ENCODE data around the gene OTUD7B. TPM values are rescaled to one million over a fixed set of nuclear protein-coding genes. Genes with fewer than 3 reads are reported as not detected.

OTUD7B gene
- total RNA-seq = 1 to 10 TPM; 8.5 to 9.4 TPM

GRCh38 chr1:150010393-150011115 lies at the start of gene OTUD7B:
TSS of gene OTUD7B (minus strand) at chr1:150010726. CDS start at chr1:149977510, 33,216 bp downstream.

GRCh38 chr1:149936170-149936991 lies 74.1 kb downstream of the OTUD7B start, which contains the start of gene MTMR11:
TSS of gene MTMR11 (minus strand) at chr1:149936879. CDS start at chr1:149936647, 232 bp downstream.

GRCh38 chr1:149927563-149928400 lies 82.7 kb downstream of the OTUD7B start, which contains the start of gene SF3B4:
TSS of gene SF3B4 (minus strand) at chr1:149927803. CDS start at chr1:149927759, 44 bp downstream.

GRCh38 chr1:149917571-149918144 lies 92.9 kb downstream of the OTUD7B start, which contains the start of gene SV2A:
TSS of gene SV2A (minus strand) at chr1:149917844. CDS start at chr1:149913840, 4,004 bp downstream.

GRCh38 chr1:149899460-149900284 lies 110.9 kb downstream of the OTUD7B start, which contains the start of gene BOLA1:
TSS of gene BOLA1 (plus strand) at chr1:149899568. CDS start at chr1:149900060, 492 bp downstream.

Other genes starting within 250 kb of the OTUD7B start
- gene FCGR1A, start 228.0 kb downstream of the OTUD7B start, total RNA-seq = not detected
- gene BOLA1, start 111.2 kb downstream of the OTUD7B start, total RNA-seq = 10 to 100 TPM; 20.8 to 25.1 TPM
- gene SV2A, start 92.9 kb downstream of the OTUD7B start, total RNA-seq = 10 to 100 TPM; 17.3 to 17.7 TPM
- 10 to 100 TPM; 79.3 to 80.9 TPM for gene SF3B4, start 82.9 kb downstream of the OTUD7B start, total RNA-seq
- gene MTMR11, start 73.8 kb downstream of the OTUD7B start, total RNA-seq = 1 to 10 TPM; 7.2 to 9.4 TPM
- gene VPS45, start 57.0 kb upstream of the OTUD7B start, total RNA-seq = 10 to 100 TPM; 30.5 to 32.6 TPM
- 10 to 100 TPM; 85.3 to 88.4 TPM for gene PLEKHO1, start 139.2 kb upstream of the OTUD7B start, total RNA-seq
- gene ANP32E, start 225.4 kb upstream of the OTUD7B start, total RNA-seq = 100 to 1,000 TPM; 123 to 127 TPM
- not detected for gene CA14, start 247.0 kb upstream of the OTUD7B start, total RNA-seq